Suprapubic skin (tissue), 4 donors: Measurements from ENCODE around the gene STK32B. TPM values are rescaled to one million over a fixed set of nuclear protein-coding genes. Genes with fewer than 3 reads are reported as not detected.

Experiments
- DNase-seq, 2 donors: peaks; one replicate each; pipeline ENCODE4 v3.0.0-alpha.2; 2019; ENCODE audit warnings: low spot score in 2 of 2
- H3K27ac ChIP-seq: fragments of 200-600 bp; sonication (generic); one replicate; pipeline ENCODE4 v1.5.1; 2019
- H3K27me3 ChIP-seq: fragments of 200-600 bp; sonication (generic); one replicate; pipeline ENCODE4 v1.5.1; 2019
- H3K36me3 ChIP-seq: fragments of 200-600 bp; sonication (generic); one replicate; pipeline ENCODE4 v1.5.1; 2019
- H3K4me1 ChIP-seq: fragments of 200-600 bp; sonication (generic); one replicate; pipeline ENCODE4 v1.5.1; 2019
- H3K4me3 ChIP-seq: fragments of 200-600 bp; sonication (generic); one replicate; pipeline ENCODE4 v1.5.1; 2019; ENCODE audit warnings: mild to moderate bottlenecking
- H3K9me3 ChIP-seq: fragments of 200-600 bp; sonication (generic); one replicate; pipeline ENCODE4 v1.5.1; 2019
- EP300 ChIP-seq: sonication (generic); formaldehyde crosslinking; IDR thresholded peaks from one replicate; pipeline ENCODE4 v1.6.1; 2017; ENCODE audit warnings: antibody characterized with exemption
- POLR2A ChIP-seq, 2 donors: fragments of 450-650 bp; IDR thresholded peaks; one replicate each; pipeline ENCODE4 v1.6.1; 2017; ENCODE audit warnings: antibody characterized with exemption in 2 of 2, mild to moderate bottlenecking in 2 of 2, moderate library complexity in 2 of 2
- POLR2AphosphoS5 ChIP-seq, 3 donors: sonication (generic); formaldehyde crosslinking; IDR thresholded peaks; one replicate each; pipeline ENCODE4 v1.6.1; 2017; ENCODE audit warnings: antibody characterized with exemption in 3 of 3
- WGBS: methylation state at CpG from one replicate; pipeline ENCODE4 v1.1.5; 2018; 5-methylcytosine and 5-hydroxymethylcytosine counted together
- total RNA-seq, 4 donors: library from RNA; depleted of rRNA; stranded (reverse); fragments of >200 nt; gene quantifications; one replicate each; pipeline ENCODE4 v1.1.0, GENCODE V29; 2016
- TF ChIP-seq, protein P1 (sequence below), 2 donors: fragments of 200-600 bp in 1 of 2; fragments of 450-650 bp in 1 of 2; sonication (generic) in 1 of 2; IDR thresholded peaks; one replicate each; pipeline ENCODE4 v1.5.1; 2016 to 2019; ENCODE audit warnings: antibody characterized with exemption in 2 of 2, mild to moderate bottlenecking in 1 of 2, moderate library complexity in 1 of 2

The STK32B gene
- total RNA-seq, 4 donors from 2014 or later = 0.76 to 2.2 (median 1.2) TPM

DNA sequence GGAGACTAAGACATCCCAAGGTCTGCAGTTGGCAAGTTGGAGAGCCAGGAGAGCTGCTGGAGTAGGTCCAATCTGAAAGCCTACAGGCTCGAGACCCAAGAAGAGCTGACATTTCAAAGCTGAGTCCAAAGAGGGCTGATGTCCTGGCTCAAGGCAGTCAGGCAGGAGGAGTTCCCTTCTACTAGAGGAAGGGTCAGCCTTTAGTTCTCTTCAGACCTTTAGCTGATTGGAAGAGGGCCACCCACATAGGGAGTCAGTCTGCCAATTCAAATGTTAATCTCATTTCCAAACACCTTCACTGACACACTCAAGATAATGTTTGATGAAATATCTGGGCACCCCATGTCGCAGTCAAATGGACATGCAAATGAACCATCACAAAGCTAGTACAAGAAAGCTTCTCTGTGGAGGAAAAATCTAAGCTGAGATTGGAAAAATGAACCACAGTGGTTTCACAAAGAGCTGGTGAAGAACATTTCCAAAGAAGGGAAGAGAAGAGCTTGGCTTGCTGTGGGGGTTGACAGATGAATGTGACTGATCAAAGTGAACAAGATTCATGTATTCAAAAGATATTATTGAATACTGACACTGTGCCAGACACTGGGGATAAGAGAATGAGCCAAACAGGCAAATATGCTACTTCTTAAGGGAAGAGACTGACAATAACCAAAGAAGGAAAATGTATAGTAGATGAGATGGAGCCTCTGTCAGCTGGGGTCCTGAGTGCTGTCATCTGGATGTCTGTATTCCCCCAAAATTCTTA, 61.2 kb downstream of the STK32B start:
- Histone ChIP-seq H3K36me3 (no peaks in the 10 kb centered on the region), H3K9me3 (no peaks in the 10 kb centered on the region), H3K4me3 (no peak overlapping the region), H3K4me1 (peaks cover 5% of the 10 kb centered on the region), H3K27me3 (no peaks in the 10 kb centered on the region), H3K27ac (no peak overlapping the region)
- TF ChIP-seq, protein P1, sequence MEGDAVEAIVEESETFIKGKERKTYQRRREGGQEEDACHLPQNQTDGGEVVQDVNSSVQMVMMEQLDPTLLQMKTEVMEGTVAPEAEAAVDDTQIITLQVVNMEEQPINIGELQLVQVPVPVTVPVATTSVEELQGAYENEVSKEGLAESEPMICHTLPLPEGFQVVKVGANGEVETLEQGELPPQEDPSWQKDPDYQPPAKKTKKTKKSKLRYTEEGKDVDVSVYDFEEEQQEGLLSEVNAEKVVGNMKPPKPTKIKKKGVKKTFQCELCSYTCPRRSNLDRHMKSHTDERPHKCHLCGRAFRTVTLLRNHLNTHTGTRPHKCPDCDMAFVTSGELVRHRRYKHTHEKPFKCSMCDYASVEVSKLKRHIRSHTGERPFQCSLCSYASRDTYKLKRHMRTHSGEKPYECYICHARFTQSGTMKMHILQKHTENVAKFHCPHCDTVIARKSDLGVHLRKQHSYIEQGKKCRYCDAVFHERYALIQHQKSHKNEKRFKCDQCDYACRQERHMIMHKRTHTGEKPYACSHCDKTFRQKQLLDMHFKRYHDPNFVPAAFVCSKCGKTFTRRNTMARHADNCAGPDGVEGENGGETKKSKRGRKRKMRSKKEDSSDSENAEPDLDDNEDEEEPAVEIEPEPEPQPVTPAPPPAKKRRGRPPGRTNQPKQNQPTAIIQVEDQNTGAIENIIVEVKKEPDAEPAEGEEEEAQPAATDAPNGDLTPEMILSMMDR (IDR thresholded peaks at IDR 0.05) = no peak
- TF ChIP-seq POLR2A (IDR thresholded peaks at IDR 0.05) (no peak), EP300 (no peak), POLR2AphosphoS5 (IDR thresholded peaks at IDR 0.05) (no peak)
- 75% methylated on average over 2 of the region's 2 CpGs for WGBS
- no peak for DNase-seq

- H3K9me3 ChIP-seq = no peaks in the 10 kb centered on the region
- no peak for DNase-seq
- no peak overlapping the region for H3K4me3 ChIP-seq
- WGBS = 10% methylated on average over 1 of the region's 1 CpG
- H3K27ac ChIP-seq = no peak overlapping the region
- H3K4me1 ChIP-seq = peaks cover 5% of the 10 kb centered on the region
- TF ChIP-seq POLR2AphosphoS5 (IDR thresholded peaks at IDR 0.05) (no peak), EP300 (no peak)
- TF ChIP-seq, protein P1 (IDR thresholded peaks at IDR 0.05) = no peak
- H3K27me3 ChIP-seq = no peaks in the 10 kb centered on the region
- H3K36me3 ChIP-seq = no peaks in the 10 kb centered on the region
Observed at GRCh38 chr4:5114950-5115349, 63.7 kb downstream of the STK32B start.

GRCh38 chr4:5118091-5118786, 67.0 kb downstream of the STK32B start:
- H3K4me3 ChIP-seq = no peak overlapping the region
- no peak overlapping the region for H3K27ac ChIP-seq
- H3K9me3 ChIP-seq = no peaks in the 10 kb centered on the region
- H3K4me1 ChIP-seq = peaks cover 5% of the 10 kb centered on the region
- no peaks in the 10 kb centered on the region for H3K36me3 ChIP-seq
- TF ChIP-seq POLR2AphosphoS5 (IDR thresholded peaks at IDR 0.05) (no peak), EP300 (no peak), POLR2A (IDR thresholded peaks at IDR 0.05) (no peak)
- TF ChIP-seq, protein P1 (IDR thresholded peaks at IDR 0.05) = no peak
- H3K27me3 ChIP-seq = no peaks in the 10 kb centered on the region
- 84% methylated on average over 6 of the region's 6 CpGs for WGBS
- DNase-seq = no peak

- 63% methylated on average over 11 of the region's 11 CpGs for WGBS
- no peaks in the 10 kb centered on the region for H3K9me3 ChIP-seq
- H3K27me3 ChIP-seq = no peaks in the 10 kb centered on the region
- H3K36me3 ChIP-seq = no peaks in the 10 kb centered on the region
- no peak overlapping the region for H3K27ac ChIP-seq
- TF ChIP-seq POLR2AphosphoS5 (IDR thresholded peaks at IDR 0.05) = no peak
- TF ChIP-seq, protein P1 (IDR thresholded peaks at IDR 0.05) = no peak
- TF ChIP-seq POLR2A (IDR thresholded peaks at IDR 0.05) = no peak
- TF ChIP-seq EP300 = no peak
- H3K4me1 ChIP-seq = peaks cover 5% of the 10 kb centered on the region
- no peak overlapping the region for H3K4me3 ChIP-seq
- no peak for DNase-seq
Observed at GRCh38 chr4:5118994-5119835, 67.9 kb downstream of the STK32B start.
